Neural cell (in vitro differentiated cells): ENCODE measurements around the gene CSF1. TPM values are rescaled to one million over a fixed set of nuclear protein-coding genes. Genes with fewer than 3 reads are reported as not detected.
"Not testable (repeated sequence)": the region's sequence is repeated elsewhere in the genome, so short reads cannot be mapped to it uniquely, and the experiment has no call there.

Experiments used
- H2AFZ ChIP-seq: fragments of 200-600, 300-800 bp; sonication (generic), shearing (Covaris generic); 2 replicates; pipeline ENCODE4 v1.6.0; 2014; ENCODE audit warnings: low read depth, mild to moderate bottlenecking, antibody characterized with exemption, low read length, moderate library complexity
- H3F3A ChIP-seq: fragments of 200-600 bp; shearing (Covaris generic); 2 replicates; pipeline ENCODE4 v1.6.1; 2016; ENCODE audit warnings: mild to moderate bottlenecking, moderate library complexity, mixed read lengths, antibody characterized with exemption, low read length; ENCODE audit not compliant: insufficient read depth, poor library complexity, severe bottlenecking
- H3K27ac ChIP-seq: fragments of 200-600, 300-800 bp; sonication (generic), shearing (Covaris generic); 2 replicates; pipeline ENCODE4 v1.5.1; 2014; ENCODE audit warnings: mild to moderate bottlenecking, low read length, moderate library complexity
- H3K27me3 ChIP-seq: fragments of 300-800, 200-600 bp; sonication (generic), shearing (Covaris generic); 2 replicates; pipeline ENCODE4 v1.6.0; 2014; ENCODE audit warnings: mild to moderate bottlenecking, low read depth, low read length, moderate library complexity; ENCODE audit not compliant: insufficient read depth
- H3K36me3 ChIP-seq: fragments of 300-800, 200-600 bp; sonication (generic), shearing (Covaris generic); 2 replicates; pipeline ENCODE4 v1.5.1; 2014; ENCODE audit warnings: mild to moderate bottlenecking, antibody characterized with exemption, low read length, moderate library complexity; ENCODE audit not compliant: insufficient read depth
- H3K4me2 ChIP-seq: fragments of 300-800, 200-600 bp; sonication (generic), shearing (Covaris generic); 2 replicates; pipeline ENCODE4 v1.6.0; 2014; ENCODE audit warnings: mild to moderate bottlenecking, low read length
- H3K4me3 ChIP-seq: fragments of 300-800, 200-600 bp; sonication (generic), shearing (Covaris generic); 2 replicates; pipeline ENCODE4 v1.5.1; 2014; ENCODE audit warnings: mild to moderate bottlenecking, low read length, moderate library complexity
- H3K79me2 ChIP-seq: fragments of 200-600 bp; shearing (Covaris generic); replicated peaks from 2 replicates; pipeline ENCODE4 v1.6.0; 2014; ENCODE audit warnings: mild to moderate bottlenecking, low read length, moderate library complexity; ENCODE audit not compliant: insufficient read depth
- H3K9ac ChIP-seq: fragments of 300-800, 200-600 bp; sonication (generic), shearing (Covaris generic); 2 replicates; pipeline ENCODE4 v1.6.1; 2016; ENCODE audit warnings: mild to moderate bottlenecking, low read length, mixed read lengths
- H3K9me2 ChIP-seq: fragments of 200-600 bp; shearing (Covaris generic); 2 replicates; pipeline ENCODE4 v1.6.1; 2016; ENCODE audit warnings: mild to moderate bottlenecking, low read length, mixed read lengths; ENCODE audit not compliant: insufficient read depth
- H3K9me3 ChIP-seq: fragments of 200-600, 300-800 bp; sonication (generic), shearing (Covaris generic); 2 replicates; pipeline ENCODE4 v1.6.1; 2016; ENCODE audit warnings: mild to moderate bottlenecking, mixed run types, low read length, moderate library complexity, mixed read lengths
- H4K20me1 ChIP-seq: fragments of 200-600 bp; shearing (Covaris generic); 2 replicates; pipeline ENCODE4 v1.6.1; 2016; ENCODE audit warnings: mild to moderate bottlenecking, mixed run types; ENCODE audit not compliant: insufficient read depth
- EP300 ChIP-seq: fragments of 450-650 bp; conservative IDR thresholded peaks from 2 replicates; pipeline ENCODE4 v1.6.1; 2014; ENCODE audit warnings: antibody characterized with exemption, mild to moderate bottlenecking, moderate library complexity; ENCODE audit not compliant: poor library complexity, severe bottlenecking
- EZH2 ChIP-seq: fragments of 200-600, 300-800 bp; shearing (Covaris generic), sonication (generic); IDR thresholded peaks from 2 replicates; pipeline ENCODE4 v1.6.1; 2014; ENCODE audit warnings: antibody characterized with exemption, low read length, borderline replicate concordance, mild to moderate bottlenecking; ENCODE audit not compliant: insufficient read depth, poor library complexity, severe bottlenecking
- MXI1 ChIP-seq: fragments of 450-650 bp; conservative IDR thresholded peaks from 2 replicates; pipeline ENCODE4 v1.6.1; 2014; ENCODE audit warnings: antibody characterized with exemption, mild to moderate bottlenecking; ENCODE audit not compliant: poor library complexity, severe bottlenecking
- POLR2AphosphoS5 ChIP-seq: IDR thresholded peaks from 2 replicates; pipeline ENCODE4 v1.6.1; 2012
- RAD21 ChIP-seq: fragments of 450-650 bp; conservative IDR thresholded peaks from 2 replicates; pipeline ENCODE4 v1.6.1; 2014; ENCODE audit warnings: antibody characterized with exemption, mild to moderate bottlenecking, moderate library complexity
- SMC3 ChIP-seq: fragments of 450-650 bp; conservative IDR thresholded peaks from 2 replicates; pipeline ENCODE4 v1.6.1; 2014; ENCODE audit warnings: antibody characterized with exemption, mild to moderate bottlenecking, moderate library complexity; ENCODE audit not compliant: poor library complexity
- TAF1 ChIP-seq: IDR thresholded peaks from 2 replicates; pipeline ENCODE4 v1.6.1; 2012; ENCODE audit warnings: low read depth
- polyA plus RNA-seq: library from polyadenylated mRNA; depleted of rRNA; stranded (reverse); fragments of >200 nt; gene quantifications from 2 replicates; pipeline ENCODE4 v1.2.3, GENCODE V29; 2014
- TF ChIP-seq, protein P1 (sequence below): IDR thresholded peaks from 2 replicates; pipeline ENCODE4 v1.6.1; 2012; ENCODE audit warnings: borderline replicate concordance
- TF ChIP-seq, protein P2 (sequence below): fragments of 450-650 bp; IDR thresholded peaks from 2 replicates; pipeline ENCODE4 v1.5.1; 2014; ENCODE audit warnings: antibody characterized with exemption, mild to moderate bottlenecking, moderate library complexity; ENCODE audit not compliant: poor library complexity, severe bottlenecking

CSF1 gene
- polyA plus RNA-seq, 1 donor from 2014 or later = 0.30 TPM

DNA sequence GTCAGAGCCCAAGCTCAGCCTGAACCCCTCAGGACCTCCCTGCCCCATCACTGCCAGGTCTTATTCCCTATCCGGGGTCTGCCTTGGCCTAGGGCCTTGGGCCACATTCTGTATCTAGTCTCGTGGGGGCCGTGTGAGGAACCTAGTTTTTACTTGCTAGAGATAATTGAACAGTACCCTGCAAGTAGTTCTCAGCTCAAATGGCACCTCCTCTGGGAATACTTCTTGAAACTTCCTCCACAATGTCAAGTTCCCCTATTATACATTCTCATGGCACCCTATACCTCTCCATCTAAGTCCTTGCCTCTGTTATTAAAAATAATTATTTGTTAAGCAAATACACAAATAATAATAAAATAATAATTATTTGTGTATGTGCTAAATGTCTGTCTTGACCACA is 32.9 kb upstream of the CSF1 start:
- Histone ChIP-seq H3K9me3 (no peaks in the 10 kb centered on the region), H3F3A (no peaks in the 10 kb centered on the region), H3K4me2 (no peak overlapping the region), H3K9me2 (no peaks in the 10 kb centered on the region), H3K4me3 (no peak overlapping the region), H3K36me3 (no peaks in the 10 kb centered on the region), H2AFZ (no peak overlapping the region), H4K20me1 (no peaks in the 10 kb centered on the region), H3K27ac (no peak overlapping the region), H3K27me3 (no peaks in the 10 kb centered on the region), H3K9ac (no peak overlapping the region), H3K79me2 (no peaks in the 10 kb centered on the region)
- TF ChIP-seq, protein P1, sequence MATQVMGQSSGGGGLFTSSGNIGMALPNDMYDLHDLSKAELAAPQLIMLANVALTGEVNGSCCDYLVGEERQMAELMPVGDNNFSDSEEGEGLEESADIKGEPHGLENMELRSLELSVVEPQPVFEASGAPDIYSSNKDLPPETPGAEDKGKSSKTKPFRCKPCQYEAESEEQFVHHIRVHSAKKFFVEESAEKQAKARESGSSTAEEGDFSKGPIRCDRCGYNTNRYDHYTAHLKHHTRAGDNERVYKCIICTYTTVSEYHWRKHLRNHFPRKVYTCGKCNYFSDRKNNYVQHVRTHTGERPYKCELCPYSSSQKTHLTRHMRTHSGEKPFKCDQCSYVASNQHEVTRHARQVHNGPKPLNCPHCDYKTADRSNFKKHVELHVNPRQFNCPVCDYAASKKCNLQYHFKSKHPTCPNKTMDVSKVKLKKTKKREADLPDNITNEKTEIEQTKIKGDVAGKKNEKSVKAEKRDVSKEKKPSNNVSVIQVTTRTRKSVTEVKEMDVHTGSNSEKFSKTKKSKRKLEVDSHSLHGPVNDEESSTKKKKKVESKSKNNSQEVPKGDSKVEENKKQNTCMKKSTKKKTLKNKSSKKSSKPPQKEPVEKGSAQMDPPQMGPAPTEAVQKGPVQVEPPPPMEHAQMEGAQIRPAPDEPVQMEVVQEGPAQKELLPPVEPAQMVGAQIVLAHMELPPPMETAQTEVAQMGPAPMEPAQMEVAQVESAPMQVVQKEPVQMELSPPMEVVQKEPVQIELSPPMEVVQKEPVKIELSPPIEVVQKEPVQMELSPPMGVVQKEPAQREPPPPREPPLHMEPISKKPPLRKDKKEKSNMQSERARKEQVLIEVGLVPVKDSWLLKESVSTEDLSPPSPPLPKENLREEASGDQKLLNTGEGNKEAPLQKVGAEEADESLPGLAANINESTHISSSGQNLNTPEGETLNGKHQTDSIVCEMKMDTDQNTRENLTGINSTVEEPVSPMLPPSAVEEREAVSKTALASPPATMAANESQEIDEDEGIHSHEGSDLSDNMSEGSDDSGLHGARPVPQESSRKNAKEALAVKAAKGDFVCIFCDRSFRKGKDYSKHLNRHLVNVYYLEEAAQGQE = no peak
- TF ChIP-seq MXI1 (no peak), TAF1 (no peak), RAD21 (no peak), EP300 (no peak), SMC3 (no peak), POLR2AphosphoS5 (no peak), EZH2 (no peak)
- TF ChIP-seq, protein P2, sequence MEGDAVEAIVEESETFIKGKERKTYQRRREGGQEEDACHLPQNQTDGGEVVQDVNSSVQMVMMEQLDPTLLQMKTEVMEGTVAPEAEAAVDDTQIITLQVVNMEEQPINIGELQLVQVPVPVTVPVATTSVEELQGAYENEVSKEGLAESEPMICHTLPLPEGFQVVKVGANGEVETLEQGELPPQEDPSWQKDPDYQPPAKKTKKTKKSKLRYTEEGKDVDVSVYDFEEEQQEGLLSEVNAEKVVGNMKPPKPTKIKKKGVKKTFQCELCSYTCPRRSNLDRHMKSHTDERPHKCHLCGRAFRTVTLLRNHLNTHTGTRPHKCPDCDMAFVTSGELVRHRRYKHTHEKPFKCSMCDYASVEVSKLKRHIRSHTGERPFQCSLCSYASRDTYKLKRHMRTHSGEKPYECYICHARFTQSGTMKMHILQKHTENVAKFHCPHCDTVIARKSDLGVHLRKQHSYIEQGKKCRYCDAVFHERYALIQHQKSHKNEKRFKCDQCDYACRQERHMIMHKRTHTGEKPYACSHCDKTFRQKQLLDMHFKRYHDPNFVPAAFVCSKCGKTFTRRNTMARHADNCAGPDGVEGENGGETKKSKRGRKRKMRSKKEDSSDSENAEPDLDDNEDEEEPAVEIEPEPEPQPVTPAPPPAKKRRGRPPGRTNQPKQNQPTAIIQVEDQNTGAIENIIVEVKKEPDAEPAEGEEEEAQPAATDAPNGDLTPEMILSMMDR = no peak

DNA sequence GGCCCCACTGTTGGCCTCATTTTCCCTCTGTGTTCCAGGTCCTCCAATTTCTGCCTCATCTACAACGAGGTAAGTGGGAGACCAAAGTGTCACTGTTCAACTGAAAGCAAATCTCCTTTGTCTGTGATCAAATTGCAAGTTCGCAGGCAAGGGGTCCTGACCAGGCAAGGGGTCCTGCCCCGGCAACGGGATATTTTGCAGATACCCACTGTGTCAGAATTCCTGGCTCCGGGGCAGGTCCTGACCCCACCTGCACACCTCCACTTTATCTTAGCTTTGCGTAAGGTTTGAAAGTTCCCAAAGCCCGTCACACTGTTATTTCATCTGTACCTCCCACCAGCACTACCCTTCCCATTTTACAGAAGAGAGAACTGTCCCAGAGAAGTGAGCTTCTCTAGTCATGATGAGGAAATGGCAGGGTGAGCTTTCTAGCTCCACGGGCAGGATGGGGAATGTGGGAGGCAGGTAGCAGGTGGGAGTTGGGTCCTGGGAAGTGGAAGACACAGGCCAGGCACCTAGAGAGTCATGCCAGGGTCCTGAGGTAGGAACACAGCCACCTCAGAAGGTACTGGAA is 32.0 kb upstream of the CSF1 start:
- Histone ChIP-seq H3K9me2 (no peaks in the 10 kb centered on the region), H3K9ac (no peak overlapping the region), H3K79me2 (no peaks in the 10 kb centered on the region), H3K4me3 (no peak overlapping the region), H2AFZ (no peak overlapping the region), H3K27ac (no peak overlapping the region), H3K4me2 (no peak overlapping the region), H4K20me1 (no peaks in the 10 kb centered on the region), H3F3A (no peaks in the 10 kb centered on the region), H3K9me3 (no peaks in the 10 kb centered on the region), H3K27me3 (no peaks in the 10 kb centered on the region), H3K36me3 (no peaks in the 10 kb centered on the region)
- TF ChIP-seq MXI1 (no peak), EP300 (no peak), EZH2 (no peak), SMC3 (no peak)
- TF ChIP-seq, protein P2 = no peak

DNA sequence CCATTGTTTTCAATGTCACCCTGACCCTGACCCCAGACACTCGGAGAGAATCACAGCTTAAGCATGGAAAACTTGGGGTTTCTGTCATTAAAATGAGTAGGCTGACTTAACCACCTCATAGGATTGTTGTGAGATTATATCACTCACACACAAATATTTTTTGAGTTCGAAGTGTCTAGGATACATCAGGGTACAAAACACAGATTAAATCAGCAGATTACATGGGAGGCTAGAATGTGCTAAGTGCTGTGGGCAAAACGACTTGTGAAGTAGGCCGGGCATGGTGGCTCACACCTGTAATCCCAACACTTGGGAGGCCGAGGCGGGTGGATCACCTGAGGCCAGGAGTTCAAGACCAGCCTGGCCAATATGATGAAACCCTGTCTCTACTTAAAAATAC is 31.3 kb upstream of the CSF1 start:
- H3K9me2 ChIP-seq, H3F3A ChIP-seq, H3K9me3 ChIP-seq, H3K4me3 ChIP-seq, H3K79me2 ChIP-seq, H2AFZ ChIP-seq, H3K27me3 ChIP-seq, H3K27ac ChIP-seq, H3K9ac ChIP-seq, H4K20me1 ChIP-seq, H3K36me3 ChIP-seq, H3K4me2 ChIP-seq: not testable (repeated sequence)
